ENCODE data around the gene ATP6V1A. TPM values are rescaled to one million over a fixed set of nuclear protein-coding genes. Genes with fewer than 3 reads are reported as not detected.
A peak's percentile ranks its signal among the peaks of the same experiment; 100 is the strongest.

Gene ATP6V1A
- total RNA-seq, 4 donors from 2014 or later: 41.7 to 77.0 (median 62.7) TPM

- TF ChIP-seq POLR2A (IDR thresholded peaks at IDR 0.05) (no peak), CTCF (IDR thresholded peaks at IDR 0.05) (no peak)
- intact Hi-C loops (cut with DNase I; ENCODE audit: low total_unique reads): no loop called here
- no peak overlapping the region for H3K4me3 ChIP-seq (ENCODE audit: low read depth, poor library complexity, severe bottlenecking)
- DNase-seq (ENCODE audit: low spot score in 2 of 2): no peak
- WGBS, 2 donors: 62% methylated on average over 1 of the region's 1 CpG
Observed at GRCh38 chr3:113741620-113742019, 5.2 kb upstream of the ATP6V1A start.

GRCh38 chr3:113743006-113743630 is 3.7 kb upstream of the ATP6V1A start:
- 61 to 64% methylated on average over 7 of the region's 7 CpGs for WGBS, 2 donors
- intact Hi-C loops (cut with DNase I; ENCODE audit: low total_unique reads): no loop called here
- no peak overlapping the region for H3K4me3 ChIP-seq (ENCODE audit: low read depth, poor library complexity, severe bottlenecking)
- no peak for TF ChIP-seq POLR2A (IDR thresholded peaks at IDR 0.05)
- TF ChIP-seq CTCF (IDR thresholded peaks at IDR 0.05): no peak
- no peak for DNase-seq (ENCODE audit: low spot score in 2 of 2)

GRCh38 chr3:113744941-113745755 is 1.7 kb upstream of the ATP6V1A start:
- intact Hi-C loops (cut with DNase I; ENCODE audit: low total_unique reads): no loop called here
- no peak for TF ChIP-seq CTCF (IDR thresholded peaks at IDR 0.05)
- TF ChIP-seq POLR2A (IDR thresholded peaks at IDR 0.05): peak in 1 of 2 donors; percentile 21
- peak; percentile 90 to 94 for DNase-seq (ENCODE audit: low spot score in 2 of 2)
- peak overlapping the region; percentile 75 for H3K4me3 ChIP-seq (ENCODE audit: low read depth, poor library complexity, severe bottlenecking)
- WGBS, 2 donors: 1% methylated on average over 30 to 35 of the region's 35 CpGs

GRCh38 chr3:113745756-113746547 is 883 bp upstream of the ATP6V1A start, which contains the start of gene NAA50:
Gene NAA50, minus strand, starts transcription at chr3:113746249. Its CDS starts 300 bp downstream, at chr3:113745949.
- peak; percentile 93 to 99 for DNase-seq (ENCODE audit: low spot score in 2 of 2)
- TF ChIP-seq CTCF (IDR thresholded peaks at IDR 0.05) (no peak), POLR2A (IDR thresholded peaks at IDR 0.05) (peak in 1 of 2 donors; percentile 37)
- peak within 1 kb of the TSS; percentile 84 for H3K4me3 ChIP-seq (ENCODE audit: low read depth, poor library complexity, severe bottlenecking)
- WGBS, 2 donors: 0 to 1% methylated on average over 38 to 51 of the region's 72 CpGs
- intact Hi-C loops (cut with DNase I; ENCODE audit: low total_unique reads): no loop called here

GRCh38 chr3:113747283-113748046 is 630 bp downstream of the ATP6V1A start:
- intact Hi-C loops (cut with DNase I; ENCODE audit: low total_unique reads): no loop called here
- 2% methylated on average over 18 of the region's 18 CpGs for WGBS, 2 donors
- H3K4me3 ChIP-seq (ENCODE audit: low read depth, poor library complexity, severe bottlenecking): peak overlapping the region; percentile 84
- TF ChIP-seq POLR2A (IDR thresholded peaks at IDR 0.05) (no peak), CTCF (IDR thresholded peaks at IDR 0.05) (no peak)
- no peak for DNase-seq (ENCODE audit: low spot score in 2 of 2)
